Suprapubic skin (tissue), 4 donors: ENCODE measurements around the gene CNGA3.

Experiments used
- CTCF ChIP-seq, 2 donors: fragments of 200-600 bp in 1 of 2; fragments of 450-650 bp in 1 of 2; sonication (generic) in 1 of 2; IDR thresholded peaks; one replicate each; pipeline ENCODE4 v1.5.1; 2016 to 2019; ENCODE audit warnings: antibody characterized with exemption in 2 of 2, mild to moderate bottlenecking in 1 of 2, moderate library complexity in 1 of 2
- EP300 ChIP-seq: sonication (generic); formaldehyde crosslinking; IDR thresholded peaks from one replicate; pipeline ENCODE4 v1.6.1; 2017; ENCODE audit warnings: antibody characterized with exemption
- POLR2A ChIP-seq, 2 donors: fragments of 450-650 bp; IDR thresholded peaks; one replicate each; pipeline ENCODE4 v1.6.1; 2017; ENCODE audit warnings: antibody characterized with exemption in 2 of 2, mild to moderate bottlenecking in 2 of 2, moderate library complexity in 2 of 2
- POLR2AphosphoS5 ChIP-seq, 3 donors: sonication (generic); formaldehyde crosslinking; IDR thresholded peaks; one replicate each; pipeline ENCODE4 v1.6.1; 2017; ENCODE audit warnings: antibody characterized with exemption in 3 of 3

- no peak for TF ChIP-seq POLR2A (IDR thresholded peaks at IDR 0.05)
- no peak for TF ChIP-seq CTCF (IDR thresholded peaks at IDR 0.05)
- TF ChIP-seq POLR2AphosphoS5 (IDR thresholded peaks at IDR 0.05) = no peak
- TF ChIP-seq EP300 = no peak
These were observed 44.6 kb downstream of the CNGA3 start for GRCh38 chr2:98390571-98391476.
